Measurements from ENCODE around the gene RNF220.

GRCh38 chr1:44357710-44358109, 47.3 kb upstream of the RNF220 start:
- TF ChIP-seq CTCF (optimal IDR thresholded peaks at IDR 0.05 in 1 of 3, IDR thresholded peaks at IDR 0.05 in 1 of 3, conservative IDR thresholded peaks at IDR 0.05 in 1 of 3; ENCODE audit: extremely low read depth in 1 of 3, insufficient read depth in 2 of 3, low read length in 3 of 3) (no peak), EZH2 (IDR thresholded peaks at IDR 0.05; ENCODE audit: low read length) (no peak)
